ENCODE results near the gene HNRNPH1. TPM values are rescaled to one million over a fixed set of nuclear protein-coding genes. Genes with fewer than 3 reads are reported as not detected.

Gene HNRNPH1
- total RNA-seq, 1 donor from 2014 or later = 325 TPM

- TF ChIP-seq CTCF (IDR thresholded peaks at IDR 0.05; ENCODE audit: insufficient read depth, low read length, poor library complexity, severe bottlenecking) = no peak
- DNase-seq (ENCODE audit: low read depth) = no peak
- Histone ChIP-seq H3K4me3 (ENCODE audit: low read depth, low read length) (no peak overlapping the region), H3K27me3 (ENCODE audit: control insufficient read depth, insufficient read depth, low read length) (no peaks in the 10 kb centered on the region), H3K36me3 (ENCODE audit: control insufficient read depth, insufficient read depth, low read length) (peaks cover 4% of the 10 kb centered on the region)
These were observed 58.9 kb downstream of the HNRNPH1 start for GRCh38 chr5:179564526-179564925.

Other genes starting within 250 kb of the HNRNPH1 start
- gene RUFY1, start 73.1 kb downstream of the HNRNPH1 start, total RNA-seq = 43.8 and 56.5 TPM in 2 replicates
- gene CBY3, start 57.4 kb upstream of the HNRNPH1 start, total RNA-seq = not detected in 2 replicates
- 586 and 649 TPM in 2 replicates for gene CANX, start 75.3 kb upstream of the HNRNPH1 start, total RNA-seq
- 17.5 and 18.8 TPM in 2 replicates for gene MAML1, start 109.2 kb upstream of the HNRNPH1 start, total RNA-seq
- 0.41 and 5.1 TPM in 2 replicates for gene LTC4S, start 170.3 kb upstream of the HNRNPH1 start, total RNA-seq
- 540 and 586 TPM in 2 replicates for gene MGAT4B, start 183.2 kb upstream of the HNRNPH1 start, total RNA-seq
- gene SQSTM1, start 197.2 kb upstream of the HNRNPH1 start, total RNA-seq = 905 and 956 TPM in 2 replicates
- 18.7 and 25.7 TPM in 2 replicates for gene MRNIP, start 235.1 kb upstream of the HNRNPH1 start, total RNA-seq

All from kidney epithelial cell (primary cell).